NCI-H1105 treated with DMSO at 0.1 percent for 48 hours (cell line): ENCODE data around the gene TCL1A.
"Not testable (repeated sequence)": the region's sequence is repeated elsewhere in the genome, so short reads cannot be mapped to it uniquely, and the experiment has no call there.

Source experiments
- DNase-seq: peaks from one replicate; lab custom pipeline; 2025; lab: John Stamatoyannopoulos, UW

The TCL1A gene

GRCh38 chr14:95677179-95677835 lies 36.6 kb downstream of the TCL1A start:
- no peak for DNase-seq

DNA sequence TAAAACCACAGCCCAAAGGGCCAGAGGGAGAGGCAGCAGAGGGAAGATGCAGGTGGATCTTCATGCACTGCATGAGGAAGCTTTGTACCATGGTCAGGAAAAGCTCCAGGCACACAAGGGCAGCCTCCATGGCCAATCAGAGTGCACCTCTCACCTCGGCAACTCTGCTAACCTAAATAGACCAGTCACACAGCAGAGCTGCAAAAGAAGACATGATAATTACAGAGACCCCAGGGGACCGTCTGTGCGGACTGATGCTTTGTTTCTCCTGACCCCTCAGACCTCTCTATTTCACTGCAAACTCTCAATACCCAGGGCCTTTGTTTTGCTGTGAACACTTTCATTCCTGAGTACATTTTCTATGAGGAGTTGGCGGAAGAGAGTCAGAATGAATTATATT lies 38.4 kb downstream of the TCL1A start:
- DNase-seq: no peak

DNA sequence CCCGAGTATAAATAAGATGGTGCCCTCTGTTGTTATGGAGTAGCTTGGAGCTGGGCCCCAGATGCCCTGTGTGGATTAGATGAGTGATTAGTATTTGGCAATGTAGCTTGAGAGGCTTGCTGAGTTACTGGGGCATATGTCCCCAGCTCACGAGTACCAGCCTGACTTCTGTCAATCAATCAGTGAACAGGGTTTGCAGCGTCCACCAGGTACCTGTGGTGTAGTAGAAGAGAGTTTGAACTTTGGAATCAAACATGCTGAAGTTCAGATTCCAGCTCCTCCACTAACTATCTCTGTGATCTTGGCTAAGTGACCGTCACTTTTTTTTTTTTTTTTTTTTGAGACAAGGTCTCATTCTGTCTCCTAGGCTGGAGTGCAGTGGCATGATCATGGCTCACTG lies 39.3 kb downstream of the TCL1A start:
- no peak for DNase-seq

DNA sequence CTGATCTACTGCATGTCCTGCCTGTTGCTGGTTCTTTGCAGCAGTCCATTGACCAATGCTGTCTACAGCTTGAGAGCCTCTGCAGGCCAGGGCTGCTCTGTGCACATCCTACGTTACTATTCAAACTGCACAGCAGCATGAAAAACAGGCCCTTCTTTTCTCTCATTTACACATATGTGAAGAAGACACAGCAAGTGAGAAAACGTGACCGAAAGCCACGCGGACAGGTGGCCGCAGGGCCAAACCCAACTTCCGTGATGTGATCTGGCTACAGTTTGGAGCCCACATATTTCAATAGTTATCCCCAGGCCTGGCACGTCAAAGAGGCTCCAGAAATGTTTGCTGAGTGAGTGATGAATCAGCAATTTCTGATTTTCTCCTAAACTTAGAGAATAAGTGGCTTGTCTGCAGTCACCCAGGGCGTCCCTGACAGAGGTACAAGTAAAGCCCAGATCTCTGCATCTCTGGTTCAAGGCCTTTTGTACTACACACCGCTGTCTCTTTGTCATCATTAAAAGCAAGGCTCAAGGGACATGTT lies 45.6 kb downstream of the TCL1A start:
- DNase-seq: no peak

DNA sequence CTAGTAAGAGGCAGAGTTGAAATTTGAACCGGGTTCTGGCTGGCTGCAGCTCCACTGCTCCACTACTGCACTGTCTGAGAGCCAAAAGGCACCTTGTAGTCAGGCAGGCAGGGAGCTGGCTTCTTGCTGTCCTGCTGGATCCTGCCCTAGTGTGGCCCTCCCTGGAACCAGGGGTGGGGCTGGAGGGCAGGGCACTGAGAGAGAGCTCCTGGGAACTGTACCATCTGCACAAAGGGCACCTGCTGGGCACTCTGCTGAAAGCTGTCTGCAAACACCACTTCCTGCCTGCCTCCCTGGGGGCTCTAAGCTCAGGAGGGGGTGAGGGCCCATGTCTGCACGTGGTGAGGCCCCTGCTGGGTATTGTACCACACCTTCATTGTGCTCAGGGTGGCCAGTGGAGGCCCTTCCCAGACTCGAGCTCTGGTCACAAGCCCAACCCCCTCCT lies 46.7 kb downstream of the TCL1A start:
- no peak for DNase-seq

DNA sequence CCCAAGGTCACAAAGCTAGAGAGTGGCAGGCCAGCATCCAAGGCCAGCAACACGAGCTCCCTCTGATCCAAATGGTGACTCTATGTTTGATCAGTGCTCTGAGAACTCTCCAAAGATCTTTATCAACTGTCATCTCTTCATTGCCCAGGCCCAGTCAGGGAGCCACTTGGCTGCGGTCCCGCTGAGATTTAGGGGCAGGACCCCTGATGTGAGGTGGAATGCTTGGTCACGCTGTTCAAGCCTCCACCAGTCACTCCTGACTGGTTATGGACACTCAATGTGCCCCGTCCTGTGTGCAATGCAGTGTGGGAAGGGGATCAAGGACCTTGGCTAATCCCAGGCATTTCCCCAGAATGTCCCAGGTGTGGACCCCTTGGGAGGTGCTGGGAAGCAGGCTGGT lies 47.5 kb downstream of the TCL1A start:
- DNase-seq: no peak

DNA sequence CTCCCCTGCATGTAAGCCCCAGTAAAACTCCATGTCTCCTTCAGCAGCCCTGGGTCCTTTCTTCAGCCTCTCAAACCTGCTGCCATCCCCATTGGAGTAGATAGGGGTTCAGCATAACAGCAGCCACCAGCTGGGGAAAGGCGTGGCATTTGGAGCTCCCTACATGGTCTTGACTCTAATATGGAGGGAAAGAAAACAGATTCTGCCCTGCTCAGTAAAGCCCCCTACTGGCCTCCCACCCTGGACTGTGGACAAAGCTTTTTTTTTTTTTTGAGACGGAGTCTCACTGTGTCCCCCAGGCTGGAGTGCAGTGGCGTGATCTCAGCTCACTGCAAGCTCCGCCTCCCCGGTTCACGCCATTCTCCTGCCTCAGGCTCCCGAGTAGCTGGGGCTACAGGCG lies 48.4 kb downstream of the TCL1A start:
- DNase-seq: not testable (repeated sequence)

DNA sequence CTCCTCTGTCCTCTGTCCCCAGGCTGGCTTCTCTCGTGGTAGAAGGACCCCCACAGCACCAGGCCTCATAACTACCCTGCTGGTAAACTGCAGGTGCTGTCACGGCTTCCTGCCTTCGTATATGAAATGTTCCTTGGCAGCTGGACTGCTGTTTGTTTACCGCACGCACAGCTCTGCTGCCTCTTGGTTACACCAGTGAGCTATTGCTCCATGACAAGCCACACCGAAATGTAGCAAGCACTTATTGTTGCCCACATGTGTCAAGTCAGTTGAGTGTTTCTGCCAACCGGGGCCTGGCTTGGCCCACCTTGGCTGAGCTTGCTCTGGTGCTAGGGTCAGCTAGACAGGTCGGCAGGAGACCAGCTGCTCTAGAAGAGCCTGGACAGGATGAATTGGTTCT lies 49.4 kb downstream of the TCL1A start:
- no peak for DNase-seq

GRCh38 chr14:95664066-95664465 lies 49.9 kb downstream of the TCL1A start:
- no peak for DNase-seq

GRCh38 chr14:95663226-95663797 lies 50.6 kb downstream of the TCL1A start:
- DNase-seq: no peak

DNA sequence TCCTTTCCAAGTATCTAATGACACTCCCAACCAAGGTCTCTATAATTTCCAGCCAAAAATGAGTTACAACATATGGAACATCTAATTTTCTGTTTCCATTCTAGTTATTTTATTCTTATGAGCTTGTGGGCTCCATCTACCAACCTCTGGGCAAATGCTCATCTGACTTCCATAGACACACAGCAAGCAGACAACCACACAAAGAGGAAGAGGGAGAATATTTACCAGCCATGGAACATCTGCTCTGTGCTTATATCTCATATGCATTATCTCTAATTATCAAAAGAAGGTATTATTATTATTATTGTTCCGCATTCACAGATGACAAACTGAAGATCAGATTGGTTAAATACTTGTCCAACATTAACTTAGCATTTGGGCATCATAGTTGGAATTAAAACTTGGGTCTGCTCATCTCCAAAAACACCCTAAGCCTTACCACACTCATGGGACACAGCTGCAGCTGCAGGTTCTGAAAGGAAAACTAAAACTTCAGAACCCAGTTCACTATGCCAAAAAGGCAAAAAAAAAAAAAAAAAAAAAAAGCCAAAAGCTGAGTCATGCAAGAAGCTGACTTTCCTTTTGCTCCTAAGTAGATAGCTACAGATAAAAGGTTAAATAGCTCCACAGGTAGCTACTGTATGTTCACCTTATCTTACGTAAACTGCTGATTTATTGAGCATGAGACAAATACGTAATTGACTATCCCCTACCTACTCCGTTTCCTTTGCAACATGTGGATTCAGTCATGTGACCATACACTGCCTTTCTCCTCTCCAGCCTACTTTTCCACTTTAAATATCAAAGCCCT lies 51.3 kb downstream of the TCL1A start:
- no peak for DNase-seq

GRCh38 chr14:95660651-95661515 lies 53.0 kb downstream of the TCL1A start:
- DNase-seq: no peak

GRCh38 chr14:95659990-95660385 lies 53.9 kb downstream of the TCL1A start:
- no peak for DNase-seq
